Breast epithelium (tissue), 3 donors: ENCODE results near the gene ATXN1.

Experiments used
- POLR2A ChIP-seq: fragments of 450-650 bp; IDR thresholded peaks from one replicate; pipeline ENCODE4 v1.6.1; 2016; ENCODE audit warnings: antibody characterized with exemption, mild to moderate bottlenecking, moderate library complexity
- POLR2AphosphoS5 ChIP-seq, 3 donors: sonication (generic); formaldehyde crosslinking; IDR thresholded peaks; one replicate each; pipeline ENCODE4 v1.6.1; 2017; ENCODE audit warnings: antibody characterized with exemption in 3 of 3
- TF ChIP-seq, protein P1 (sequence below), 3 donors: fragments of 450-650 bp; IDR thresholded peaks; one replicate each; pipeline ENCODE4 v1.5.1; 2016 to 2017; ENCODE audit warnings: antibody characterized with exemption in 3 of 3, mild to moderate bottlenecking in 3 of 3, moderate library complexity in 3 of 3

DNA sequence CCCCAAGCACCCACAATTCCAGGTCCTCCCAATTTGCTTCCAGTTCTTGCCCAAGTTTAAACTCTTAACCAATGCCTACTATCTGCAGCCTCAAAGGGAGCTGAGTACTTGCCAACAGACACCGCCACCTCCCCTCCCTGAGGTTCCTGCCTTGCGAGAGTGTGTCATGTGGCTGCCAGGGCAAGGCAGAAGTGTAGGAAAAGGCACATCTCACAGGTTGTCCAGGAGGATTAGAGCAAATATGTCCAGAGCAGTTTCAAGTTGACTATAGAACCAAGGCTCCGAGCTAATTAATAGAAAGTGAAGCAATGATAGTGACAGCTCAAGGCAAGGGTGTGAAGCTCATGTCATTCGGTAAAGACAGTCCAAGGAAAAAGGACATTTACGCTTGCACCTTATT, 127.8 kb downstream of the ATXN1 start:
- TF ChIP-seq, protein P1, sequence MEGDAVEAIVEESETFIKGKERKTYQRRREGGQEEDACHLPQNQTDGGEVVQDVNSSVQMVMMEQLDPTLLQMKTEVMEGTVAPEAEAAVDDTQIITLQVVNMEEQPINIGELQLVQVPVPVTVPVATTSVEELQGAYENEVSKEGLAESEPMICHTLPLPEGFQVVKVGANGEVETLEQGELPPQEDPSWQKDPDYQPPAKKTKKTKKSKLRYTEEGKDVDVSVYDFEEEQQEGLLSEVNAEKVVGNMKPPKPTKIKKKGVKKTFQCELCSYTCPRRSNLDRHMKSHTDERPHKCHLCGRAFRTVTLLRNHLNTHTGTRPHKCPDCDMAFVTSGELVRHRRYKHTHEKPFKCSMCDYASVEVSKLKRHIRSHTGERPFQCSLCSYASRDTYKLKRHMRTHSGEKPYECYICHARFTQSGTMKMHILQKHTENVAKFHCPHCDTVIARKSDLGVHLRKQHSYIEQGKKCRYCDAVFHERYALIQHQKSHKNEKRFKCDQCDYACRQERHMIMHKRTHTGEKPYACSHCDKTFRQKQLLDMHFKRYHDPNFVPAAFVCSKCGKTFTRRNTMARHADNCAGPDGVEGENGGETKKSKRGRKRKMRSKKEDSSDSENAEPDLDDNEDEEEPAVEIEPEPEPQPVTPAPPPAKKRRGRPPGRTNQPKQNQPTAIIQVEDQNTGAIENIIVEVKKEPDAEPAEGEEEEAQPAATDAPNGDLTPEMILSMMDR (IDR thresholded peaks at IDR 0.05), result no peak
- TF ChIP-seq POLR2AphosphoS5 (IDR thresholded peaks at IDR 0.05) (no peak), POLR2A (no peak)
